CD4-positive, alpha-beta T cell treated with Interleukin-1 beta for 1 hour (primary cell): ENCODE data around the gene SLC28A1.
"Not testable (repeated sequence)": the region's sequence is repeated elsewhere in the genome, so short reads cannot be mapped to it uniquely, and the experiment has no call there.

Source experiments
- DNase-seq, 2 donors: peaks; one replicate each; pipeline ENCODE4 v3.0.0-alpha.2; 2020 to 2022

SLC28A1 gene

GRCh38 chr15:84863565-84864443 lies 20.7 kb upstream of the SLC28A1 start:
- DNase-seq = no peak

- DNase-seq = no peak
Observed at GRCh38 chr15:84864444-84864795, 20.0 kb upstream of the SLC28A1 start.

GRCh38 chr15:84865074-84865569 lies 19.3 kb upstream of the SLC28A1 start:
- no peak for DNase-seq

GRCh38 chr15:84868037-84868880 lies 16.2 kb upstream of the SLC28A1 start:
- DNase-seq = no peak

- DNase-seq = no peak
Observed at GRCh38 chr15:84869510-84869909, 15.0 kb upstream of the SLC28A1 start.

- no peak for DNase-seq
Observed at GRCh38 chr15:84871428-84871985, 13.0 kb upstream of the SLC28A1 start.

- DNase-seq = no peak
Observed at GRCh38 chr15:84872009-84872910, 12.2 kb upstream of the SLC28A1 start.

- DNase-seq = no peak
Observed at GRCh38 chr15:84873997-84874396, 10.5 kb upstream of the SLC28A1 start.

GRCh38 chr15:84874981-84875699 lies 9.3 kb upstream of the SLC28A1 start:
- DNase-seq = no peak

GRCh38 chr15:84876269-84876668 lies 8.2 kb upstream of the SLC28A1 start:
- DNase-seq = no peak

GRCh38 chr15:84877701-84878100 lies 6.8 kb upstream of the SLC28A1 start:
- not testable (repeated sequence) for DNase-seq

GRCh38 chr15:84878504-84878903 lies 6.0 kb upstream of the SLC28A1 start:
- DNase-seq = peak; percentile 60

- no peak for DNase-seq
Observed at GRCh38 chr15:84879088-84879780, 5.2 kb upstream of the SLC28A1 start.

- DNase-seq = no peak
Observed at GRCh38 chr15:84880007-84880406, 4.5 kb upstream of the SLC28A1 start.

GRCh38 chr15:84880822-84881519 lies 3.5 kb upstream of the SLC28A1 start:
- no peak for DNase-seq

- no peak for DNase-seq
Observed at GRCh38 chr15:84881520-84881830, 3.0 kb upstream of the SLC28A1 start.

GRCh38 chr15:84883466-84883865 lies 996 bp upstream of the SLC28A1 start:
- no peak for DNase-seq

GRCh38 chr15:84885801-84886200 lies 1.3 kb downstream of the SLC28A1 start:
- no peak for DNase-seq

- no peak for DNase-seq
Observed at GRCh38 chr15:84886211-84886983, 1.9 kb downstream of the SLC28A1 start.

- no peak for DNase-seq
Observed at GRCh38 chr15:84886984-84887299, 2.5 kb downstream of the SLC28A1 start.
